Mucosa of rectum (tissue), 2 donors: ENCODE results near the gene PMF1.

Experiments used
- H3K27ac ChIP-seq, 2 donors: one replicate each; pipeline ENCODE4 v1.7.0; 2013; ENCODE audit warnings: inconsistent platforms in 2 of 2, low read depth in 2 of 2, low read length in 2 of 2
- H3K27me3 ChIP-seq, 2 donors: one replicate each; pipeline ENCODE4 v1.7.0; 2013; ENCODE audit warnings: low read length in 2 of 2; ENCODE audit not compliant: control insufficient read depth in 2 of 2, insufficient read depth in 2 of 2
- H3K36me3 ChIP-seq, 2 donors: one replicate each; pipeline ENCODE4 v1.7.0; 2013; ENCODE audit warnings: low read length in 2 of 2; ENCODE audit not compliant: control insufficient read depth in 2 of 2, insufficient read depth in 2 of 2
- H3K4me1 ChIP-seq, 2 donors: one replicate each; pipeline ENCODE4 v1.7.0; 2013; ENCODE audit warnings: low read length in 2 of 2, mild to moderate bottlenecking in 1 of 2; ENCODE audit not compliant: control insufficient read depth in 2 of 2, insufficient read depth in 2 of 2
- H3K4me3 ChIP-seq, 2 donors: one replicate each; pipeline ENCODE4 v1.7.0; 2013; ENCODE audit warnings: low read length in 2 of 2
- H3K9ac ChIP-seq, 2 donors: one replicate each; pipeline ENCODE4 v1.7.0; 2013; ENCODE audit warnings: low read length in 2 of 2, low read depth in 1 of 2, mild to moderate bottlenecking in 1 of 2
- H3K9me3 ChIP-seq, 2 donors: one replicate each; pipeline ENCODE4 v1.7.0; 2013; ENCODE audit warnings: low read length in 2 of 2; ENCODE audit not compliant: control insufficient read depth in 2 of 2
- donor health status: healthy.
- donor health status: Normal muscosa, but diverticular disease.

PMF1 gene

DNA sequence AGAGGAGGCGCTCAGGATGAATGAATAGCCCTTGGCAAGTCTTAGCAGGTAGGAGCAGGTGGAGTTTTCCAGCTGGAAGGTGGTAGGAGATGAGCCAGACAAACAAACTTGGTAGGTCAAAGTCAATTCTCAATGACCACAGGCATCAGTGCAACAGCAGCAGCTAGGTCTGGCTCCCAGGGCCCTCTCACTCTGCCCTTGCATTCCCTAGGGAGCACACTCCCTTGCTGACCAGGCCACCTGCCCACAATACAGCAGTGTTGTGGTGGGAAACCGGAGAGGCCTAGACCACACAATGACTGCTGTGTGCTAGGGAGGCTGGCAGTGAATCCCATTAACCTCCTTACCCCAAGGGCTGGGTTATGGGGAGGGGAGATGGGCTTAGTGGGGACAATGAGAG lies 48.1 kb downstream of the PMF1 start:
- no peaks in the 10 kb centered on the region for H3K27me3 ChIP-seq
- no peak overlapping the region for H3K4me3 ChIP-seq
- H3K27ac ChIP-seq: no peak overlapping the region
- peaks cover 70 to 82% of the 10 kb centered on the region in 2 donors for H3K36me3 ChIP-seq
- no peaks in the 10 kb centered on the region for H3K4me1 ChIP-seq
- H3K9me3 ChIP-seq: no peaks in the 10 kb centered on the region
- H3K9ac ChIP-seq: no peak overlapping the region

DNA sequence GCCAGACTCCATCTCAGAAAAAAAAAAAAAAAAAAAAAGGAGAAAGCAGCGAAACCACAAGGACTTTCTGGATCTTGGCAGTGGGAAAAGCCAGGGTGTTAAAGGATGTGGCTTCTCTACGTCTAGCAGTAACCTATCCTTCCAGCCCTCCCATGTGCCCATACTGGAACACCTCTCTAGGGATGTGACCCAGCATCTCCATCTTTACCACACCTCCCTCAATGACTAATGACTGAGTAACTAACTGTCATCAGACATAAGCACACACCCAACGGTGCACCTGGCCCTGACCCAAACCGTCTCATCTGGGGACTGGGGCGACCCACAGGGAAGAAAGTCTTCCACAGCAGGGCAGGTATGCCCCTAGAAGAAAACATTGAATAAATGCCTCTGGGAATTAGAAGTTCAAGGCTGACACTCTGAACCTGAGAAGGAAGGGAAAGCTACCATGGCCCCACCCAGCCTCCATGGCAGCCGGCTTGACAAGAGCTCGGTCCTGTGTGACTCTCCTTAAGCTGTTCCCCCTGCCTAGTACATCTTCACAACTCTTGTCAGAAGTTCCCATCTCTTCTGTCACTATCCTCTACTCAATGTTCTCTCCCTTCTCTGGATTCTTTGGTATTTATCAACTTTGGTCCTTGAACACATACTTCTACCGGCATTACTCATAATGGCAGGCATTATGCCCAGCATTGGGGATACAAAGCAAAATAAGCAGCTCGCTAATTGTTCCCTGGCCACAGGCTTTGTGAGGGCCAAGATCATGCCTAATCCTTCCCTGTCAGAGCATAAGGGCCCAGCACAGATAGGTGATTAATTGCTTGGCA lies 49.9 kb downstream of the PMF1 start:
- no peaks in the 10 kb centered on the region for H3K9me3 ChIP-seq
- H3K27ac ChIP-seq: no peak overlapping the region
- no peaks in the 10 kb centered on the region for H3K27me3 ChIP-seq
- H3K4me3 ChIP-seq: no peak overlapping the region
- H3K36me3 ChIP-seq: peaks cover 73 to 85% of the 10 kb centered on the region in 2 donors
- H3K4me1 ChIP-seq: no peaks in the 10 kb centered on the region
- no peak overlapping the region for H3K9ac ChIP-seq

DNA sequence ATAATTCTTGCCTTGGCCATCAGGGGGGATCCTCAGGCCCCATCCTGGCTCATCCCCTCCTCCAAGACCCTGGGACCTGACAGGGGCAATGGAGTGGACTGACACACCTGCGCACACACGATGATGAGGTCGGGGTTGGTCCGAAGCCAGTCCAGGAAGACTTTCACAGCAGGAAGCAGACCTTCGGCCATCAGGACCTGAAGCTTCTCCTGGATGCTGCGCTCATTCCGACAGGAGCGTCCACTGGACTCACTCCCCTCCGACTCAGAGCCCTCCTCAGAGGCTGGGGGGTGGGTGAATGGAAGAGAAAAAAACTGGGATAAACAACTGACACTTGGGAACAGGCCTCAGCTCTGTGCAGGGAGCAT lies 50.5 kb downstream of the PMF1 start:
- H3K27me3 ChIP-seq: no peaks in the 10 kb centered on the region
- no peaks in the 10 kb centered on the region for H3K4me1 ChIP-seq
- H3K9ac ChIP-seq: no peak overlapping the region
- H3K27ac ChIP-seq: no peak overlapping the region
- H3K9me3 ChIP-seq: no peaks in the 10 kb centered on the region
- peaks cover 74 to 85% of the 10 kb centered on the region in 2 donors for H3K36me3 ChIP-seq
- no peak overlapping the region for H3K4me3 ChIP-seq

DNA sequence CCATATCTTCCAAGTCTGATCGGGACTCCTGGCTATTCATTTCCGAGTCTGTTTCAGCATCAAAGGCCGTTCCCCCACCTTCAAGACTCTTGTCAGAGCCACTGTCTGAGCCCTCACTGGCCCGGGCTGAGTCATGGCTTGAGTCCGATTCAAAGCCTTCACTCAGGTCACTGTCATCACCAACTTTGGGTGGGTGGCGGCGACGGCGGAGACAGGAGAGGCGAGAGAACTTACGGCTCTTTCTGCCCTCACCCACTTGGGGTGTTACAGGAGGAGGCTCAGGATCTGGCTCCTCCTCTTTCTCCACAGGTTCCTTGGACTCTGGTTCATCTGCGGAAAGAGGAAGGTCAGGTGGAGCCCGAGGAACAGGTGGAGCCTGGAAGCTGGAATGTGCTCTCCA lies 53.2 kb downstream of the PMF1 start:
- H3K27me3 ChIP-seq: no peaks in the 10 kb centered on the region
- peaks cover 61 to 79% of the 10 kb centered on the region in 2 donors for H3K36me3 ChIP-seq
- no peak overlapping the region for H3K27ac ChIP-seq
- no peak overlapping the region for H3K9ac ChIP-seq
- H3K4me3 ChIP-seq: no peak overlapping the region
- H3K4me1 ChIP-seq: no peaks in the 10 kb centered on the region
- H3K9me3 ChIP-seq: no peaks in the 10 kb centered on the region

DNA sequence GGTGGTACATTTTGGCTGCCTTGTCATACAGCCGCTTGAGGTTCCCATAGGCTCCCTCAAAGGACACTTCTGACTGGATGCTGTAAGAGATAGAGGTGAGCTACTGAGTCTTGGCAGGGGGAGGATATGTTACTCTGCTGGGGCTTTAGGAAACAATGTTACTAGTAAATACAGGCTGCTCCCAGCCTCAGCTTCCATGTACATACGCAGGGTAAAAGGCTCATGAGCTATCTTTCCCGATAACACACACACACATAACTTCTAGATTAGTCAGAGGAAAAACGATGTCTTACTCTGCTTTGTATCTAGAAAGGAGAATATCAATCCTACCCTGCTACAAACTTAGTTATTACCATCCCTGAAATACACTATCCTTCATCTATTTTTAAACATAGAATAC lies 55.5 kb downstream of the PMF1 start:
- Histone ChIP-seq H3K27ac (no peak overlapping the region), H3K4me3 (no peak overlapping the region), H3K4me1 (no peaks in the 10 kb centered on the region), H3K9ac (no peak overlapping the region), H3K9me3 (no peaks in the 10 kb centered on the region), H3K27me3 (no peaks in the 10 kb centered on the region), H3K36me3 (peaks cover 67 to 78% of the 10 kb centered on the region in 2 donors)

DNA sequence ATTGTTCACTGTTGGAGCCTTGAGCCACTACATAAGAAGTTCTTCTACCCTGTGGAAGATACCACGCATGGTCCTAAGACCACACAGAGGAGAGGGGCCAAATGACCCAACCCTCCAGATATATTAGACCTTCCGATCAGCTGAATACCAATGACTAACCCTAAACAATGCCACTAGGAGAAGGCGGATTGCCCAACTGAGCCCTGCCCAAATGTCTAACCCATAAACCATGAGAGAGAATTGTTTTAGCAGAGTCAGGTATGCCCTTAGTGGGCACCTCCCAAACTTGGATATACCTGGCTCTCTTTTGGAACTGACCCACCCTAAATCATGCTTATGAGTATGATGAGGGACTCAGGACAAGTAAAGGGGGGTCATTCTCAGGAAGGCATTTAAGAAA lies 57.5 kb downstream of the PMF1 start:
- Histone ChIP-seq H3K4me1 (no peaks in the 10 kb centered on the region), H3K9me3 (no peaks in the 10 kb centered on the region), H3K27ac (no peak overlapping the region), H3K27me3 (no peaks in the 10 kb centered on the region), H3K36me3 (peaks cover 76 to 85% of the 10 kb centered on the region in 2 donors), H3K9ac (no peak overlapping the region), H3K4me3 (no peak overlapping the region)

DNA sequence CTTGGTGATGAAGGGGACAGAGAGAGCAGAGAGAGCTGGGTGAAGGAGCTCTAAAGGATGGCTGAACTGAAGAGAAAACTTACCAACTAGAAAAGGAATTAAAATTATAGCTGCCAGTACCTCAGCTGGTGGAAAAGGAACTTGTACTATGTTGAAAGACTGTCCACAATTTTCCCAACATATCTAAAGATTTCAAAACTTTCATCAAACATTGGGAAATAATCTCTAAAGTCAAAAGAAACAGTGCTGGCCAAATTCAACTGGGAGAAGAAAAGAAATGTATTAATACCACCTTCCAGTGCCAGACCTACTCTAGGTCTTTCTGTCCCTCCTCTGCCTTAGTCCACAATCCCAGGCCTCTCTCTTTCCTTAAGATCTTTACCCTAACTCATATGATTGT lies 63.7 kb downstream of the PMF1 start:
- H3K4me3 ChIP-seq: no peak overlapping the region
- peaks cover 6% of the 10 kb centered on the region in 2 donors for H3K4me1 ChIP-seq
- no peaks in the 10 kb centered on the region for H3K9me3 ChIP-seq
- peaks cover 59 to 75% of the 10 kb centered on the region in 2 donors for H3K36me3 ChIP-seq
- no peaks in the 10 kb centered on the region for H3K27me3 ChIP-seq
- no peak overlapping the region for H3K9ac ChIP-seq
- no peak overlapping the region for H3K27ac ChIP-seq

DNA sequence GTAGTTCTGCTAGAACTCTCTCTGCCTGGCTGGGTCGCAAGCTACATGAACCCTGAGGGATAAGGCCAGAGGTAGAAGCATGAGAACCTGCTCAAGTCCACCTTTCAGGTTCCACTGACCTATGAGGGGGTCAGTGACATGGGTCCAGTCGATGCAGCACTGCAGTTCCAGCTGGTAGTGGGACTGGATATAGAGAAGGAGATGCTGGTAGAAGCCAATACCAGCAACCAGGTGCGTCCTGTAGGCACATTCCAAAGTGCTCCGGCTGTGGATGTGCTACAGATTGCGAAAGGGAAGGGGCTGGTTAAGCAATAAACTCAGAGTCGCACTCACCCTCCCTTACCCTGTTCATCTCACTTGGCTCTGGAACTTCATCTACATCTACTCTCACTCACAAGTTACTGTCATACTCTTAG lies 64.2 kb downstream of the PMF1 start:
- Histone ChIP-seq H3K4me3 (no peak overlapping the region), H3K27ac (no peak overlapping the region), H3K36me3 (peaks cover 55 to 70% of the 10 kb centered on the region in 2 donors)

DNA sequence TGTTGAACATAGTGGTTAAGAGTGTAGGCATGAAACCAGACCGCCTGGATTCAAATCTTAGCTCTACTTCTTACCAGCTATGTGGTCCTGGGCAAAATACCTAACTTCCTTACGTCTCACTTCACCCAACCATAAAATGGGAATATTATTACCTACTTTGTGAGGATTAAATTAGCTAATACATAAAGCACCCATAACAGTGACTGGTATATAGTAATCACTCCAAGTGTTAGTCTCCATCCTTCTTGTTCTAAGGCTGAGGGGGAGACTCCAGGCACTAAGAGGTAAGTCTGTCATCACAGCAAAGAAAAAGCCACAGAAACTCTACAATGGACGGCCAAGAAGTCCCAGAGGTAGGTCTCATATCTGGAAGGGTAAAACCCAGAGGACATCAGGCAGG lies 67.0 kb downstream of the PMF1 start:
- no peaks in the 10 kb centered on the region for H3K9me3 ChIP-seq
- no peak overlapping the region for H3K9ac ChIP-seq
- no peak overlapping the region for H3K27ac ChIP-seq
- peaks cover 24 to 29% of the 10 kb centered on the region in 2 donors for H3K4me1 ChIP-seq
- peaks cover 31 to 43% of the 10 kb centered on the region in 2 donors for H3K36me3 ChIP-seq
- no peak overlapping the region for H3K4me3 ChIP-seq
- H3K27me3 ChIP-seq: no peaks in the 10 kb centered on the region

More for the DNA sequence above, 64.2 kb downstream of the PMF1 start:
- H3K4me1 ChIP-seq: peaks cover 9 to 11% of the 10 kb centered on the region in 2 donors
- no peaks in the 10 kb centered on the region for H3K9me3 ChIP-seq
- no peak overlapping the region for H3K9ac ChIP-seq
- no peaks in the 10 kb centered on the region for H3K27me3 ChIP-seq

DNA sequence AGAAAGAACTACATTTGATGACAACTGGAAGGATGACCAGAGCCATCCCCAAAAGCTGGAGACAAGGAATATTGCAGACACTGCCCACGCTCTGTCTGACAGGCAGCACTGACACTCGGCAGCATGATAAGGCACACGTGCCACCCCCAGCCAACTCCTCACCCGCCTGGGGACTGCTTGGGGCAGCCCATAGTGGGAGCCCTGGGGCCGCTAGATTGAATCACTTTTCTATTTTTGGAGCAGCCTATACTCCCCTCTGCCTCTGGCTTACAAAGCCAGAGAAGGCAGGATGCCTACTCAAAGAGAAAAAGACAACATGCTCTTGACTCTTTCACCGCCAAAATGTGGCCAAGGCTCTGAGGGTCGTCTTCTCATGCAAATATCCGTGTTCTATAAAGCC lies 68.5 kb downstream of the PMF1 start:
- Histone ChIP-seq H3K36me3 (peaks cover 23 to 31% of the 10 kb centered on the region in 2 donors), H3K27me3 (no peaks in the 10 kb centered on the region), H3K9me3 (no peaks in the 10 kb centered on the region), H3K4me1 (peaks cover 24 to 29% of the 10 kb centered on the region in 2 donors), H3K9ac (peak overlapping the region in 1 of 2 donors; percentile 90), H3K27ac (no peak overlapping the region), H3K4me3 (peak overlapping the region; percentile 95 to 99)
